GM23338 (cell line): ENCODE measurements around the gene ELOB. TPM values are rescaled to one million over a fixed set of nuclear protein-coding genes. Genes with fewer than 3 reads are reported as not detected.

Experiments
- ATAC-seq: fragments of 200-7000 bp; cut with Tn5 transposase; 3 replicates; pipeline ENCODE4 v1.9.1; 2020
- DNase-seq: peaks from one replicate; pipeline ENCODE4 v3.0.0-alpha.2; 2015; ENCODE audit warnings: low spot score
- H2AFZ ChIP-seq: fragments of 200-600 bp; sonication (generic); 2 replicates; pipeline ENCODE4 v1.8.0; 2016; ENCODE audit warnings: antibody characterized with exemption, mild to moderate bottlenecking, moderate library complexity
- H3F3A ChIP-seq: fragments of 200-600 bp; sonication (generic); replicated peaks from 2 replicates; pipeline ENCODE4 v1.8.0; 2017; ENCODE audit warnings: antibody characterized with exemption, mixed run types, low read depth
- H3K27ac ChIP-seq: fragments of 200-600 bp; sonication (generic); 2 replicates; pipeline ENCODE4 v1.6.1; 2016; ENCODE audit warnings: low read depth
- H3K27me3 ChIP-seq: fragments of 200-600 bp; sonication (generic); 2 replicates; pipeline ENCODE4 v1.8.0; 2016; ENCODE audit warnings: mild to moderate bottlenecking, mixed run types, moderate library complexity; ENCODE audit not compliant: insufficient read depth
- H3K36me3 ChIP-seq: fragments of 200-600 bp; sonication (generic); 2 replicates; pipeline ENCODE4 v1.8.0; 2016; ENCODE audit warnings: mild to moderate bottlenecking; ENCODE audit not compliant: insufficient read depth
- H3K4me1 ChIP-seq: fragments of 200-600 bp; sonication (generic); 2 replicates; pipeline ENCODE4 v1.8.0; 2016; ENCODE audit warnings: mild to moderate bottlenecking, moderate library complexity; ENCODE audit not compliant: insufficient read depth
- H3K4me2 ChIP-seq: fragments of 200-600 bp; sonication (generic); 2 replicates; pipeline ENCODE4 v1.7.1; 2017; ENCODE audit warnings: mixed run types
- H3K4me3 ChIP-seq: fragments of 200-600 bp; sonication (generic); 2 replicates; pipeline ENCODE4 v1.6.1; 2016; ENCODE audit warnings: mixed run types
- H3K79me2 ChIP-seq: fragments of 200-600 bp; sonication (generic); replicated peaks from 2 replicates; pipeline ENCODE4 v1.8.0; 2017; ENCODE audit warnings: mild to moderate bottlenecking; ENCODE audit not compliant: insufficient read depth
- H3K9me2 ChIP-seq: fragments of 200-600 bp; sonication (generic); 2 replicates; pipeline ENCODE4 v1.8.0; 2017; ENCODE audit not compliant: insufficient read depth
- H4K20me1 ChIP-seq: fragments of 200-600 bp; sonication (generic); replicated peaks from 2 replicates; pipeline ENCODE4 v1.8.0; 2017; ENCODE audit warnings: mild to moderate bottlenecking; ENCODE audit not compliant: insufficient read depth
- H3K27ac Mint-ChIP-seq: 2 replicates; pipeline ENCODE4 v1.8.0; 2020; ENCODE audit warnings: inconsistent platforms, mild to moderate bottlenecking, moderate library complexity, mixed read lengths
- H3K27me3 Mint-ChIP-seq: 3 replicates; pipeline ENCODE4 v1.8.0; 2022; ENCODE audit warnings: low read depth, mild to moderate bottlenecking, moderate library complexity, mixed read lengths, inconsistent platforms; ENCODE audit not compliant: insufficient read depth, poor library complexity
- H3K36me3 Mint-ChIP-seq: 3 replicates; pipeline ENCODE4 v1.8.0; 2021; ENCODE audit warnings: low read depth, mild to moderate bottlenecking, inconsistent platforms, moderate library complexity, mixed read lengths
- H3K4me1 Mint-ChIP-seq: 3 replicates; pipeline ENCODE4 v1.8.0; 2020; ENCODE audit warnings: mild to moderate bottlenecking, inconsistent platforms, mixed read lengths
- H3K4me3 Mint-ChIP-seq: 3 replicates; pipeline ENCODE4 v1.8.0; 2021; ENCODE audit warnings: moderate library complexity, mild to moderate bottlenecking, inconsistent platforms, mixed read lengths
- H3K9me3 Mint-ChIP-seq: 3 replicates; pipeline ENCODE4 v1.8.0; 2020; ENCODE audit warnings: moderate library complexity, mild to moderate bottlenecking, inconsistent platforms, mixed read lengths
- CREB1 ChIP-seq: fragments of 250-450 bp; sonication (Bioruptor Pico); IDR thresholded peaks from 2 replicates; pipeline ENCODE4 v1.5.0; 2020; ENCODE audit warnings: low read depth, mild to moderate bottlenecking, moderate library complexity
- EZH2phosphoT487 ChIP-seq: fragments of 200-600 bp; sonication (generic); IDR thresholded peaks from one replicate; pipeline ENCODE4 v1.8.1; 2018; ENCODE audit warnings: antibody characterized with exemption; ENCODE audit not compliant: unreplicated experiment
- NANOG ChIP-seq: IDR thresholded peaks from 2 replicates; pipeline ENCODE4 v1.6.1; 2016; ENCODE audit warnings: antibody characterized with exemption, borderline replicate concordance
- ZNF114 ChIP-seq: fragments of 250-450 bp; sonication (Bioruptor Pico); IDR thresholded peaks from 2 replicates; pipeline ENCODE4 v1.5.0; 2020; ENCODE audit warnings: mild to moderate bottlenecking, moderate library complexity
- ZNF331 ChIP-seq: fragments of 250-450 bp; sonication (Bioruptor Pico); IDR thresholded peaks from 2 replicates; pipeline ENCODE4 v1.5.0; 2020; ENCODE audit warnings: low read depth, mild to moderate bottlenecking, moderate library complexity
- polyA plus RNA-seq: library from polyadenylated mRNA; unstranded; fragments of >200 nt; fragmentation: Nextera tagmentation; extraction: Ambion mirVana; gene quantifications from 2 replicates; pipeline ENCODE4 v1.2.1, GENCODE V29; 2016
- total RNA-seq: library from RNA; depleted of rRNA; stranded (reverse); fragments of >200 nt; shearing (Covaris generic); gene quantifications from 2 replicates; pipeline ENCODE4 v1.2.3, GENCODE V29; 2014
- TF ChIP-seq, protein P1 (sequence below): fragments of 250-450 bp; sonication (Bioruptor Pico); IDR thresholded peaks from 2 replicates; pipeline ENCODE4 v1.5.0; 2020; ENCODE audit warnings: mild to moderate bottlenecking, moderate library complexity
- TF ChIP-seq, protein P2 (sequence below): IDR thresholded peaks from one replicate; pipeline ENCODE4 v1.6.1; 2018; ENCODE audit warnings: antibody characterized with exemption; ENCODE audit not compliant: unreplicated experiment

ELOB gene
- total and polyA plus RNA-seq, 2 experiments from 2014 or later, result 278 to 756 TPM

- H3K4me3 ChIP-seq, result no peak overlapping the region
- ATAC-seq (no peak), DNase-seq (no peak)
- Mint-ChIP-seq H3K36me3 (no peaks in the 10 kb centered on the region), H3K27me3 (peaks cover 17% of the 10 kb centered on the region), H3K4me3 (no peak overlapping the region), H3K9me3 (no peaks in the 10 kb centered on the region), H3K27ac (no peak overlapping the region), H3K4me1 (peaks cover 3% of the 10 kb centered on the region; the same call in 2 of the 3 replicates)
- 0 out of 2 replicates have a peak, but pooled peaks cover 3% of the 10 kb centered on the region for H3F3A ChIP-seq
- H3K27ac ChIP-seq, result no peak overlapping the region
- H2AFZ ChIP-seq, result no peak overlapping the region
- H4K20me1 ChIP-seq, result no peaks in the 10 kb centered on the region
- no peaks in the 10 kb centered on the region for H3K4me1 ChIP-seq
- no peaks in the 10 kb centered on the region for H3K36me3 ChIP-seq
- H3K79me2 ChIP-seq, result no peaks in the 10 kb centered on the region
- TF ChIP-seq NANOG, result no peak
- no peaks in the 10 kb centered on the region for H3K9me2 ChIP-seq
- H3K27me3 ChIP-seq, result peaks cover 10% of the 10 kb centered on the region
- no peak overlapping the region for H3K4me2 ChIP-seq
These were observed 13.6 kb upstream of the ELOB start for GRCh38 chr16:2790631-2791030.

GRCh38 chr16:2787961-2788360 lies 10.9 kb upstream of the ELOB start:
- no peak overlapping the region for H2AFZ ChIP-seq
- no peaks in the 10 kb centered on the region for H3K36me3 ChIP-seq
- H3K9me2 ChIP-seq, result no peaks in the 10 kb centered on the region
- no peak overlapping the region for H3K27ac ChIP-seq
- H4K20me1 ChIP-seq, result no peaks in the 10 kb centered on the region
- peaks cover 29% of the 10 kb centered on the region for H3K27me3 ChIP-seq
- no peaks in the 10 kb centered on the region for H3K36me3 Mint-ChIP-seq
- H3K4me2 ChIP-seq, result no peak overlapping the region
- peaks cover 29% of the 10 kb centered on the region for H3K27me3 Mint-ChIP-seq
- TF ChIP-seq ZNF331 (CRISPR knock-in tag), result no peak
- 0 out of 2 replicates have a peak, but pooled peaks cover 3% of the 10 kb centered on the region for H3F3A ChIP-seq
- DNase-seq (no peak), ATAC-seq (no peak)
- H3K4me3 ChIP-seq, result no peak overlapping the region
- no peak overlapping the region for H3K27ac Mint-ChIP-seq
- H3K4me1 ChIP-seq, result no peaks in the 10 kb centered on the region
- no peak overlapping the region for H3K4me3 Mint-ChIP-seq
- peaks cover 3% of the 10 kb centered on the region for H3K4me1 Mint-ChIP-seq
- H3K79me2 ChIP-seq, result no peaks in the 10 kb centered on the region
- H3K9me3 Mint-ChIP-seq, result no peaks in the 10 kb centered on the region; the same call in 2 of the 3 replicates

- Mint-ChIP-seq H3K36me3 (no peaks in the 10 kb centered on the region), H3K27me3 (peaks cover 29% of the 10 kb centered on the region), H3K4me3 (no peak within 1 kb of the TSS), H3K27ac (no peak within 1 kb of the TSS), H3K9me3 (no peaks in the 10 kb centered on the region; the same call in 2 of the 3 replicates), H3K4me1 (peaks cover 3% of the 10 kb centered on the region)
- Histone ChIP-seq H3K27me3 (peaks cover 29% of the 10 kb centered on the region), H2AFZ (no peak within 1 kb of the TSS), H4K20me1 (no peaks in the 10 kb centered on the region), H3F3A (0 out of 2 replicates have a peak, but pooled peaks cover 3% of the 10 kb centered on the region), H3K27ac (no peak within 1 kb of the TSS), H3K4me2 (no peak within 1 kb of the TSS), H3K4me3 (no peak within 1 kb of the TSS), H3K9me2 (no peaks in the 10 kb centered on the region), H3K4me1 (no peaks in the 10 kb centered on the region), H3K79me2 (no peaks in the 10 kb centered on the region), H3K36me3 (no peaks in the 10 kb centered on the region)
- ATAC-seq (no peak), DNase-seq (no peak)
- TF ChIP-seq ZNF331 (CRISPR knock-in tag) (no peak), ZNF114 (CRISPR knock-in tag) (no peak), EZH2phosphoT487 (no peak), CREB1 (CRISPR knock-in tag) (no peak)
- TF ChIP-seq, protein P1, sequence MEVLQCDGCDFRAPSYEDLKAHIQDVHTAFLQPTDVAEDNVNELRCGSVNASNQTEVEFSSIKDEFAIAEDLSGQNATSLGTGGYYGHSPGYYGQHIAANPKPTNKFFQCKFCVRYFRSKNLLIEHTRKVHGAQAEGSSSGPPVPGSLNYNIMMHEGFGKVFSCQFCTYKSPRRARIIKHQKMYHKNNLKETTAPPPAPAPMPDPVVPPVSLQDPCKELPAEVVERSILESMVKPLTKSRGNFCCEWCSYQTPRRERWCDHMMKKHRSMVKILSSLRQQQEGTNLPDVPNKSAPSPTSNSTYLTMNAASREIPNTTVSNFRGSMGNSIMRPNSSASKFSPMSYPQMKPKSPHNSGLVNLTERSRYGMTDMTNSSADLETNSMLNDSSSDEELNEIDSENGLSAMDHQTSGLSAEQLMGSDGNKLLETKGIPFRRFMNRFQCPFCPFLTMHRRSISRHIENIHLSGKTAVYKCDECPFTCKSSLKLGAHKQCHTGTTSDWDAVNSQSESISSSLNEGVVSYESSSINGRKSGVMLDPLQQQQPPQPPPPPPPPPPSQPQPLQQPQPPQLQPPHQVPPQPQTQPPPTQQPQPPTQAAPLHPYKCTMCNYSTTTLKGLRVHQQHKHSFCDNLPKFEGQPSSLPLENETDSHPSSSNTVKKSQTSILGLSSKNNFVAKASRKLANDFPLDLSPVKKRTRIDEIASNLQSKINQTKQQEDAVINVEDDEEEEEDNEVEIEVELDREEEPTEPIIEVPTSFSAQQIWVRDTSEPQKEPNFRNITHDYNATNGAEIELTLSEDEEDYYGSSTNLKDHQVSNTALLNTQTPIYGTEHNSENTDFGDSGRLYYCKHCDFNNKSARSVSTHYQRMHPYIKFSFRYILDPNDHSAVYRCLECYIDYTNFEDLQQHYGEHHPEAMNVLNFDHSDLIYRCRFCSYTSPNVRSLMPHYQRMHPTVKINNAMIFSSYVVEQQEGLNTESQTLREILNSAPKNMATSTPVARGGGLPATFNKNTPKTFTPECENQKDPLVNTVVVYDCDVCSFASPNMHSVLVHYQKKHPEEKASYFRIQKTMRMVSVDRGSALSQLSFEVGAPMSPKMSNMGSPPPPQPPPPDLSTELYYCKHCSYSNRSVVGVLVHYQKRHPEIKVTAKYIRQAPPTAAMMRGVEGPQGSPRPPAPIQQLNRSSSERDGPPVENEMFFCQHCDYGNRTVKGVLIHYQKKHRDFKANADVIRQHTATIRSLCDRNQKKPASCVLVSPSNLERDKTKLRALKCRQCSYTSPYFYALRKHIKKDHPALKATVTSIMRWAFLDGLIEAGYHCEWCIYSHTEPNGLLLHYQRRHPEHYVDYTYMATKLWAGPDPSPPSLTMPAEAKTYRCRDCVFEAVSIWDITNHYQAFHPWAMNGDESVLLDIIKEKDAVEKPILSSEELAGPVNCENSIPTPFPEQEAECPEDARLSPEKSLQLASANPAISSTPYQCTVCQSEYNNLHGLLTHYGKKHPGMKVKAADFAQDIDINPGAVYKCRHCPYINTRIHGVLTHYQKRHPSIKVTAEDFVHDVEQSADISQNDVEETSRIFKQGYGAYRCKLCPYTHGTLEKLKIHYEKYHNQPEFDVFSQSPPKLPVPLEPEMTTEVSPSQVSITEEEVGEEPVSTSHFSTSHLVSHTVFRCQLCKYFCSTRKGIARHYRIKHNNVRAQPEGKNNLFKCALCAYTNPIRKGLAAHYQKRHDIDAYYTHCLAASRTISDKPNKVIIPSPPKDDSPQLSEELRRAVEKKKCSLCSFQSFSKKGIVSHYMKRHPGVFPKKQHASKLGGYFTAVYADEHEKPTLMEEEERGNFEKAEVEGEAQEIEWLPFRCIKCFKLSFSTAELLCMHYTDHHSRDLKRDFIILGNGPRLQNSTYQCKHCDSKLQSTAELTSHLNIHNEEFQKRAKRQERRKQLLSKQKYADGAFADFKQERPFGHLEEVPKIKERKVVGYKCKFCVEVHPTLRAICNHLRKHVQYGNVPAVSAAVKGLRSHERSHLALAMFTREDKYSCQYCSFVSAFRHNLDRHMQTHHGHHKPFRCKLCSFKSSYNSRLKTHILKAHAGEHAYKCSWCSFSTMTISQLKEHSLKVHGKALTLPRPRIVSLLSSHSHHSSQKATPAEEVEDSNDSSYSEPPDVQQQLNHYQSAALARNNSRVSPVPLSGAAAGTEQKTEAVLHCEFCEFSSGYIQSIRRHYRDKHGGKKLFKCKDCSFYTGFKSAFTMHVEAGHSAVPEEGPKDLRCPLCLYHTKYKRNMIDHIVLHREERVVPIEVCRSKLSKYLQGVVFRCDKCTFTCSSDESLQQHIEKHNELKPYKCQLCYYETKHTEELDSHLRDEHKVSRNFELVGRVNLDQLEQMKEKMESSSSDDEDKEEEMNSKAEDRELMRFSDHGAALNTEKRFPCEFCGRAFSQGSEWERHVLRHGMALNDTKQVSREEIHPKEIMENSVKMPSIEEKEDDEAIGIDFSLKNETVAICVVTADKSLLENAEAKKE (CRISPR knock-in tag), result no peak
- TF ChIP-seq, protein P2, sequence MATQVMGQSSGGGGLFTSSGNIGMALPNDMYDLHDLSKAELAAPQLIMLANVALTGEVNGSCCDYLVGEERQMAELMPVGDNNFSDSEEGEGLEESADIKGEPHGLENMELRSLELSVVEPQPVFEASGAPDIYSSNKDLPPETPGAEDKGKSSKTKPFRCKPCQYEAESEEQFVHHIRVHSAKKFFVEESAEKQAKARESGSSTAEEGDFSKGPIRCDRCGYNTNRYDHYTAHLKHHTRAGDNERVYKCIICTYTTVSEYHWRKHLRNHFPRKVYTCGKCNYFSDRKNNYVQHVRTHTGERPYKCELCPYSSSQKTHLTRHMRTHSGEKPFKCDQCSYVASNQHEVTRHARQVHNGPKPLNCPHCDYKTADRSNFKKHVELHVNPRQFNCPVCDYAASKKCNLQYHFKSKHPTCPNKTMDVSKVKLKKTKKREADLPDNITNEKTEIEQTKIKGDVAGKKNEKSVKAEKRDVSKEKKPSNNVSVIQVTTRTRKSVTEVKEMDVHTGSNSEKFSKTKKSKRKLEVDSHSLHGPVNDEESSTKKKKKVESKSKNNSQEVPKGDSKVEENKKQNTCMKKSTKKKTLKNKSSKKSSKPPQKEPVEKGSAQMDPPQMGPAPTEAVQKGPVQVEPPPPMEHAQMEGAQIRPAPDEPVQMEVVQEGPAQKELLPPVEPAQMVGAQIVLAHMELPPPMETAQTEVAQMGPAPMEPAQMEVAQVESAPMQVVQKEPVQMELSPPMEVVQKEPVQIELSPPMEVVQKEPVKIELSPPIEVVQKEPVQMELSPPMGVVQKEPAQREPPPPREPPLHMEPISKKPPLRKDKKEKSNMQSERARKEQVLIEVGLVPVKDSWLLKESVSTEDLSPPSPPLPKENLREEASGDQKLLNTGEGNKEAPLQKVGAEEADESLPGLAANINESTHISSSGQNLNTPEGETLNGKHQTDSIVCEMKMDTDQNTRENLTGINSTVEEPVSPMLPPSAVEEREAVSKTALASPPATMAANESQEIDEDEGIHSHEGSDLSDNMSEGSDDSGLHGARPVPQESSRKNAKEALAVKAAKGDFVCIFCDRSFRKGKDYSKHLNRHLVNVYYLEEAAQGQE, result no peak
These were observed 10.3 kb upstream of the ELOB start, which contains the start of gene PRSS33 for GRCh38 chr16:2787406-2787805. TSS of gene PRSS33 (minus strand) at chr16:2787560. CDS start at chr16:2786547, 1,013 bp downstream.
